ENCODE data around the gene C22orf23.

C22orf23 gene

DNA sequence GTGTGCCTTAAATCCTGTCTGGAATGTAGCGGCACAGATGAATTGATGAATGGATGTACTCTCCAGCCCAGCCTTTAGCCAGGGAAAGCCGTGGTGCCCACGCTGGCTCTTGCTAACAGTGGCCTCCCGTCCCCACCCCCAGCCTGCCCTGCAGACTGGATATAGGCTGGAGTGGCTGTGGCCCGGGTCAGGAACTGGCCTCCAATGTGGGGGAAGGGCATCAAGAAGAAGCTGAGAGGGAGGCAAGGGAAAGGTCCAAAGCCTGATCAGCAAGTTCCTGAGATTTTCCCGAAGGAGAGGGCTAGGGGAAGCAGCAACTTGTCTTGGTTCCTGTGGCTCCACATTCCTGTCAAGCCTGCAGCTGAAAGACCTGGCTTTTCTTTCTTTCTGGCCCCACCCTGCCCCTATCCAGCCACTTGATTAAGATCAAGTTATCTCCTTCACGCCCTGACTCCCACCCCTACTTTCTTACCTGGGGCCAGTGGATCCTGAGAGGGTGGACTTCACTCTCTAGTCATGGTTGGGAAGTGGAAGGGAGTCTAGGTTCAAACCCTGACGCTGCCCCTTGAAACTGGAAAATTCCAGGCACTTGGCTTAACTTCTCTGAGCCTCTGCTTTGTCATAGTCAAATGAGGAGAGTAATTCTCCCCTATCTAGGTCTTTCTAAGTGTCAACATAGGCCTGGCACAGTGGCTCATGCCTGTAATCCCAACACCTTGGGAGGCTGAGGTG is 58.3 kb downstream of the C22orf23 start:
- DNase-seq (ENCODE audit: low read depth, low spot score), result peak; percentile 40
- peaks cover 20% of the 10 kb centered on the region for H3K4me1 ChIP-seq (ENCODE audit: insufficient read depth, insufficient read length)
- H3K27me3 ChIP-seq (ENCODE audit: insufficient read depth, insufficient read length), result no peaks in the 10 kb centered on the region
- TF ChIP-seq ZNF274 (IDR thresholded peaks at IDR 0.05; ENCODE audit: low read depth, low read length) (no peak), YY1 (IDR thresholded peaks at IDR 0.05; ENCODE audit: insufficient read depth, insufficient read length) (no peak), SUZ12 (IDR thresholded peaks at IDR 0.05; ENCODE audit: extremely low read depth, insufficient read depth, insufficient read length) (no peak)
- no peaks in the 10 kb centered on the region for H3K9me3 ChIP-seq (ENCODE audit: insufficient read depth, low read length)
- H3K9ac ChIP-seq (ENCODE audit: insufficient read length, low read depth), result no peak overlapping the region
- H3K36me3 ChIP-seq (ENCODE audit: insufficient read depth, insufficient read length, low read length), result peaks cover 33% of the 10 kb centered on the region
- H3K4me3 ChIP-seq (ENCODE audit: insufficient read length, low read depth), result no peak overlapping the region

DNA sequence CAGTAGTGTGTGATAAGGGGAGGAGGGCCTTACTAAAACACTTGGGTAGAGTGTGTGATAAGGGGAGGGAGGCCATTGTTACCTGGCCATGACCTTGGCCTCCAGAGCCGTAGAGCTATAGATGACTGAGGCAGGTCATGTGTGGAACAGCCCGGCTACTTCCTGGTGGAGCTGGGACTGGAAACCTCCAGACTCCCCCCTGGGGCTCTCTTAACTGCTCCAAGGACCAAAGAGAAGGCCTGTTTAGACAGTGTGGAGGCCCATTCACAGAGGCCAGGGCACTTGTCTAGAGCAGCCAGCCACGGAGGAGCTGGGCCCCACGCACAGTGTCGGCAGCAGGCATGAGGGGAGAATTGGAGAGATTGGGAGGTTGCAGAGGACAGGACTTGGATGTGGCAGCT is 59.8 kb downstream of the C22orf23 start:
- Histone ChIP-seq H3K27me3 (ENCODE audit: insufficient read depth, insufficient read length) (no peaks in the 10 kb centered on the region), H3K9ac (ENCODE audit: insufficient read length, low read depth) (no peak overlapping the region), H3K36me3 (ENCODE audit: insufficient read depth, insufficient read length, low read length) (peaks cover 48% of the 10 kb centered on the region), H3K4me1 (ENCODE audit: insufficient read depth, insufficient read length) (peaks cover 17% of the 10 kb centered on the region), H3K9me3 (ENCODE audit: insufficient read depth, low read length) (no peaks in the 10 kb centered on the region), H3K4me3 (ENCODE audit: insufficient read length, low read depth) (no peak overlapping the region)
- no peak for DNase-seq (ENCODE audit: low read depth, low spot score)
- TF ChIP-seq YY1 (IDR thresholded peaks at IDR 0.05; ENCODE audit: insufficient read depth, insufficient read length) (no peak), ZNF274 (IDR thresholded peaks at IDR 0.05; ENCODE audit: low read depth, low read length) (no peak), SUZ12 (IDR thresholded peaks at IDR 0.05; ENCODE audit: extremely low read depth, insufficient read depth, insufficient read length) (no peak)
